Peyer's patch (tissue), 4 donors: ENCODE measurements around the gene MLST8.

ENCODE experiments used
- CTCF ChIP-seq, 6 experiments: fragments of 450-650 bp in 4 of 6; fragments of 200-600 bp in 2 of 6; sonication (generic) in 1 of 6; IDR thresholded peaks; one replicate each; pipeline ENCODE4 v1.5.1; 2017 to 2019; ENCODE audit warnings: antibody characterized with exemption in 6 of 6, mild to moderate bottlenecking in 3 of 6, moderate library complexity in 1 of 6
- POLR2A ChIP-seq, 2 donors: fragments of 450-650 bp; IDR thresholded peaks; one replicate each; pipeline ENCODE4 v1.5.1; 2017; ENCODE audit warnings: antibody characterized with exemption in 2 of 2, mild to moderate bottlenecking in 2 of 2, moderate library complexity in 2 of 2

- TF ChIP-seq CTCF (IDR thresholded peaks at IDR 0.05) (no peak), POLR2A (IDR thresholded peaks at IDR 0.05) (no peak)
Observed at GRCh38 chr16:2235234-2235651, 30.0 kb downstream of the MLST8 start.
